GM15510 (cell line): ENCODE measurements around the gene ADAMTS10.

ENCODE experiments used
- POLR2A ChIP-seq: IDR thresholded peaks from 3 replicates; pipeline ENCODE4 v1.6.1; 2011; ENCODE audit warnings: borderline replicate concordance; ENCODE audit not compliant: insufficient read length; ENCODE audit errors: extremely low read depth

ADAMTS10 gene

DNA sequence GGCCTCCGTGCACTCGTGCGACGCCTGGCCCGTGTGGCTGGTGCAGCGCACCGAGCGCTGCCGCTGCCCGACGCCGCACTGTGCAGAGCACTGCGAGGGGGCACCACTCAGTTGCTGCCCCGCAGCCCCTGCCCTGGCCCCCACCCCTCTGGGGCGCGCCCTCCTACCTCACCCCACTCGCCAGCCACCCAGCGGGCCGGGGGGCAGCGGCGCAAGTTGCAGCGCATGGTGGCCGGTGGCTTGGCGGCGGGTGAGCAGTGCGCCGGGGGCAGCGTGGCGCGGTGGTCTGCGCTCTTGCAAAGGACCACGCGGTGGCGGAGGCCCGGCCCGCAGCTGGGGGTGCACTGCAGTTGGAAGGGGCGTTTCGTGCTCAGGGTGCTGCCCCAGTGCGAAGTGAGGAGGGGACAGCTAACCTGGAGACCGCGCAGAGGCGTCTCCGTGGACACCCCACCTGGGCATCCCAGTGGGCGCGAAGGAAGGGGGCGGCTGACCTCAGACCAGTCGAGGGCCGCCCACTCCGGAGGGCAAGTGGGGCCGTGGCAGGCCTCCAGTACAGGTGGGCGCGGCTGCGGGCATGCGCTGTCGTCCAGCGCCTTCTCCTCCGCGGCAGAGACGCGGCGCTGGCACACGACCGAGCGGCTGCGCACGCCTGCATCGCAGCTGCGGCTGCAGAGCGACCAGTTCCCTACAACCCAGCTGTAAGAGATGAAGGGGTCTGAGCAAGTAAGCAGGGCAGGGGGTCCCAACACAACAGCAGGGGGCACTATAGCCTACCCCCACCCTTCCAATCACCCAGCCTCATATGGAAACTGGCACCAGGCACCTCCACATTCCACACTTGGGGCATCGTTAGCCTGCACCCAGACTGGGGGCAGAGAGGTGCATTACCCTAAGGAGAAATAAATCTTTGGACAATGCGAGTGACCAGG, 25.3 kb downstream of the ADAMTS10 start:
- no peak for TF ChIP-seq POLR2A

DNA sequence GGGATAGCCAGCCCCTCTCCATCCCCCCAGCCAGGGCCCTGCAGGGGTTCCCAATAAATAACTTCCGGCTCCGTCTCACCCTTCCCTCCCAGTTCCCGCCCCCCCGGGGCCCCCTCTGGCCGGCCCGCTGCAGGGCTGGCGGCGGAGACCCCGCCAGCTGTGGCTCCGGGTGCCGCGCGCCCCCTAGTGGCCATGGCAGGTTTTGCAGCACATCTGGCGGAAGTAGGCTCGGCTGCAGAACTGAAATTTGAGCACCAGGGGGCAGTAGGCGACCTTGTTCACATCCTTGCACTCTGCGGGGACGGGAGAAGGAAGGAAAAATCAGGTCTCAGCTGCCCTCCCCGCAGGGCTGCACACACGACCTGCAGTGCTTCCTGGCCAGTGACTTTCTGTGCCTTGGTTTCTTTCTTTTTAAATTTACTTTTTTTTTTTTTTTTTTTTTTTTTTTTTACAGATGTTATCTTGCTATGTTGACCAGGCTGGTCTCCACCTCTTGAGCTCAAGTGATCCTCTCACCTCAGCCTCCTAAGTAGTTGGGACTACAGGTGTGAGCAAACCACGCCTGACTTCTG, 29.7 kb downstream of the ADAMTS10 start:
- TF ChIP-seq POLR2A: no peak

DNA sequence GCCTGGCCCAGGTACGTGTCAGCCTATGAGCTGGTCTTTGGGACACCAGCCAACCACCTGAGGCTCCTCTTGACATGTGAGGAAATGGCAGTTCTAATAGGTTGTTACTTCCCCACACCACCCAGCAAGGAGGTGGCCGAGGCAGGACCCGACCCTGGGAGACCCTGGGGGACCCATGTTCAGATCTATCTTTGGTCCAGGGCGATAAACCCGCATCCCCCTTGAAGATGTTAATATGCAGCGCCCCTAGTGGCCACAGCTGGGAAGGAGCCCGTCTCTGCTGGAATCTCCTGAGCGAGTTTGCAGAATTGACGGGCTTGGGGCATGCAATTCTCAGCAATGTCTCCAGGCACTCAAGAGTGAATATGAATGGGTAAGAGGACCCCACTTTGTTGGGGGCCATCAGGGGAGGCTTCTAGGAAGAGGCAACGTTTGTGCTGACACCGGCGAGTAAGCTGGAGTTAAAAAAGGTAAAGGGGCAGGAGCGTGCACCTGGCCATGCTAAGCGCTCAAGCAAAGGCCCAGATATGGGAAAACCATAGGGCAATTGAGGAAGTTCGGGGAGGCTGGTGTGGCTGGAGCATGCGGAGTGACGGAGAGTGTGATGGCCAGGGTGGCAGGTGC, 31.8 kb downstream of the ADAMTS10 start:
- TF ChIP-seq POLR2A: no peak

DNA sequence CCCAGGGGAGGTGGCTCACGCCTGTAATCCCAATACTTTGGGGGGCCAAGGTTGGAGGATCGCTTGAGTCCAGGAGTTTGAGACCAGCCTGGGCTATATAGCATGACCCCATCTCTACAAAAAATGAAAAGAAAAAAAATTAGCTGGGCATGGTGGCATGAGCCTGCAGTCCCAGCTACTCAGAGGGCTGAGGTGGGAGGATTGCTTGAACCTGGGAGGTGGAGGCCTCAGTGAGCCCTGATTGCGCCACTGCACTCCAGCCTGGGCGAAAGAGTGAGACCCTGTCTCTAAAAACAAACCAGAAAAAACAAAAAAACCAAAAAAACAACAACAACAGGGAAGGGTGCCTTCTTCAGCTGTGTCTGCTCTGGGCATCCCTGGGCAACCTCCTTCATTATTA, 32.8 kb downstream of the ADAMTS10 start:
- TF ChIP-seq POLR2A: no peak

DNA sequence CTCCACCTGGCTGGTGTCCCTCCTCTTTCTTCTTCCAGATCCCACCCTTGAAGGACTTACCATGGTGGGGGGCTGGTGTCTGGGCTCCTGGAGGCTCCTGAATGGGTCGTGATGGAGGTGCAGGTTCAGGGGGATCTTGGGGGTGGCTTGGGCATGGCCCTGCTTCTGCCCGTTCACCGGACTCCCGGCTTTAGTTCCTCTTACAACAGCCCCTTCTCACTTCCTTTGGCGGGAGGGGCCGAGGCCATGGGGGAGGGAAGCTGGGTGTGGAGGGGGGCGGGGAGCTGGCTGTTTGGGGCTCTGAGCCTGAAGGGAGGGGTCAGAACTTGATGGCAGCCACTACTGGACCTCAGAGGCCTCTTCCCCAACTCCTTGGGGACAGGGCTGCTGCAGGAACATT, 33.3 kb downstream of the ADAMTS10 start, which contains the start of gene MYO1F:
Gene MYO1F, minus strand, starts transcription at position 196 of the 400 bp plus-strand sequence. Its CDS starts 133 bp downstream, at position 63.
- TF ChIP-seq POLR2A: peak; percentile 33

DNA sequence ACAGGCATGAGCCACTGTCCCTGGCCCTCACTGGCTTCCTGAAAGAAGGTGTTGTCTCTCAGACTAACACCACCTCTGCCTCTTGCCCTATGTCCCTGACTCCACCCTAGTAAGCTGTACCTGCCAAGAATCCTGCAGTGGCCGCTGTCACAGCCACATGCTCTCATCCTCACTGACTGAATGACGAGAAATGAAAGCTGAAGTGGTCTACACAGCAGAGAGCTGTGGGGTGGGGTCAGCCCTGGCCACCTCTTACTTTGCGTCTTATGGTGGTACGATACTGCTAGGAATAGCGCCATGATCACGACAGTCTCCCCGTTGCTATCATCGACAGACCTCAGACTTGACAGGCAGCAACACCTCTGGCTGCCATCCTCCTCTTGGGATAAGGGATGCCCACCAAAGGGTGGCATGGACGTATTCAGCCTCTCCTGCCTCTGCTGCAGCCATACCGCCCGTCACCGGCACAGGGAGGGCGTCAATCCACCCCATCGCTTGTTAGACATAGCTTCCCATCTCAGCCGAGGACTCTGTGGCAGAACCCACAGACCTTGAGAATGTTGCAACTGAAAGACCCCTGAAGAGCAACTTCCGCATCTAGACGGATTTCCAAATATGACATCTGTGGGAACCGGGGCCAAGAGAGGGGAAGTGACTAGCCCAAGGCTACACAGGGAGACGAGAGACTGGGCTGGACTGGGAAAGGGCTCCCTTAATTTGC, 34.1 kb downstream of the ADAMTS10 start:
- TF ChIP-seq POLR2A: no peak

DNA sequence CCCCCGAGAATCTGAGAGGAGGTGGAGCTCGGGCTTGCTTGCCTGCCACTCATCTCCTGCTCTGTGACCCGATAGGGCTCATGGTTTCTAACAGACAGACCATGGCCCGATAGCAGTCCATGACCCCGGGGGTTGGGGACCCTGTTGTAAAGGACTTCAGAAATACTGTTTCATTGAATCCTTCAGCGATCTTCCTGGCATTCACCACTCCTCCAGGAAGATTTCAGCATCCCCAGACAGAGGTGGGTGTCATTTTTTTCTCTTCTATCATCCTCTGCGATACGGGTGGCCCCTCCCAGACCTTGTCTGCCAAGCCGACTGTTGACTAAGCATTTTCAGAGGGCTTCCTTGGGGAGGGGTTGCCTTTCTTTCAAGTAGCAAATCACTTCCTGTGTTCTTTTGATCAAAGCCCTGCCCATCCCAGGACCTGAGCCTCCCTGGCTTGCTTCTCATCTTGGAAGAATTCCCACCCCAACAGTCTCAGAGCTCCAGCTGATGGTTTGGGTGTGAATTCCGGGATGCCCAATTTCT, 35.0 kb downstream of the ADAMTS10 start:
- TF ChIP-seq POLR2A: no peak

DNA sequence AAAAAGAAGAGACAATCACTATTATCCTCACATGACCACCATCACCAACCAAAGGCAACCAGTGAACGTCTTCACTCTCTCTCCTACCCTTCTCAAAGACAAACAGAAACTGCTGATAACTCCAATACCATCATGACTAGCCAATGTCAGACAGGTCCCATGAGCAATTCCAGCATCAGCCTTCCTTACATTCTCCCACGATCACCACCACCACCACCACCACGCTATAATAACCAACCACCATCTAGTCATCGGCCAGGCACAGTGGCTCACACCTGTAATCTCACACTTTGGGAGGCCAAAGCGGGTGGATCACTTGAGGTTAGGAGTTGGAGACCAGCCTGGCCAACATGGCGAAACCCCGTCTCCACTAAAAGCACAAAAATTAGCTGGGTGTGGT, 37.2 kb downstream of the ADAMTS10 start:
- no peak for TF ChIP-seq POLR2A

DNA sequence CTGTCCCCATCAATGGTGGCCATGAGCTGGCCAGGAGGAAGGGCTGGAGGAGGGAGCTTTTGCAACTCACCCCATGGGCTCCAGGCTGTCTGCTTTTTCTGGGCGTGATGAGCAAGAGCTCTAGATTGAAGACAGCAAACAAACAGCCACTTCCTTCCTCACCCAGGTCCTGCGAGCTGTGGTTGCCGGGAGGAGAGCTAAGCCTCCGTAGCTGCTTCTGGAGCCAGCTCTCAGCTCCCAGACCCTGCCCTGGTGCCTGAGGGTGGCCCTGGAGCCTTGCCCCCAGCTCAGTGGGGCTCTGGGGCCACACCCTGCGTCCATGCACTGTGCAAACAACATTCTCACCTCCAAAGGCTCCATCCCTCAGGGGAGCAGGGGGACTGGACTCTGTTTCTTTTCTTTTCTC, 39.5 kb downstream of the ADAMTS10 start:
- TF ChIP-seq POLR2A: no peak

DNA sequence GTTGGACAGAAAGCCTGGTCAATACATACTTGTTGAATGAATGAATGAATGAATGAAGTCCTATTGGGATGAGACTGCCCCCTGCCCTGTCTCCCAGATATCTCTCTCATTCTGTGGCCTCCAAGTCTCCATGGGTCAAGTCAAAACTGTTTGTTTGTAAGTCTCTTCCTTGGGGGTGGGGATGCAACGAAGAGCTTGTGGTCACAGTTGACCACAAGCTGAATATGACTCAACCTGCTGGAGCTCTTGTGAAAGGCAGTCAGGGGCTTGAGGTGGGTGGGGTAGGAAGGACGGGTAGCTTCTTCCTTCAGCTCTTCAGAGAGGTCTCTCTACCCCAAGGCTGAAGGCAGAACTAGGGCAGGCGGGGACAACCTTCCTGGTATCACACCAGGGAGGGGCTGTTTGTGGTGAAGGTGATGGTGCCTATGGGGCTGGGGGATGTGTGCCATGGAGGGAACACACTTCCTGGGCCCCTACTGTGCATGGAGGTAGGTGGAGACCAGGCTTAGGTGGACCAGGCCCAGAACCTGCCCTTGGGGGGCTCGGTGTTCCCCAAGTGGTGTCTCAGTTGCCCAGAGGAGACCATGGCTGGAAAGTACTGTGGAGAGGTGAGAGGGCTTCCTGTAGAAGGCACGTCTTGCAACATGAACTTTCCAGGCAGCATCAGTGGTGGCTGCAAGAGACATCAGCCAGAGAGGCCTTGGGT, 41.3 kb downstream of the ADAMTS10 start:
- no peak for TF ChIP-seq POLR2A

DNA sequence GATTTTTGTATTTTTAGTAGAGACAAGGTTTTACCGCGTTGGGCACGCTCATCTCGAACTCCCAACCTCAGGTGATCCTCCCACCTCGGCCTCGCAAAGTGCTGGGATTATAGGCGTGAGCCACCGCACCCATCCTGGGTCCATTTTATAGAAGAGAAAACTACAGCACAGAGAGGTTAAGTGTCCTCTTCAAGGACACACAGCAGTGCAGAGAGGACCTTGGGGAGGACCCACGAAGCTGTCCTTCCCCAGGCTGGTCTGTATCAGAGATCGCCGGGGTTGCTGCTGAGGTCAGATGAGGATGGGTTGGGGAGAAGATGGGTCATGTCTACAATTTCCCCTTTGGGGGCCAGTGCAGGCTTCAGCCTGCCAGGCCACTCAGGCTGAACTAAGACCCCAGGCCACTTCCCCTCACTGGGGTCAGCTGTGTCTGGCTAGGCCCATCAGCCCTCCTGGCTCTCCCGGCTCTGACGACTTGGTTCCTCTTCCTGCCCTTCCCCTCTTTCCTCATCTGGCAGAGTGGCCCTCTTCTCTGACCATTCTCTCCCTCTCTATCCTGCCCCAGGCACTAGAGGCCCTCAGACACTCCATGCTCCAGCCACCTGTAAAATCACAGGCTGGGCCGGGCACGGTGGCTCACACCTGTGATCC, 42.9 kb downstream of the ADAMTS10 start:
- TF ChIP-seq POLR2A: no peak

DNA sequence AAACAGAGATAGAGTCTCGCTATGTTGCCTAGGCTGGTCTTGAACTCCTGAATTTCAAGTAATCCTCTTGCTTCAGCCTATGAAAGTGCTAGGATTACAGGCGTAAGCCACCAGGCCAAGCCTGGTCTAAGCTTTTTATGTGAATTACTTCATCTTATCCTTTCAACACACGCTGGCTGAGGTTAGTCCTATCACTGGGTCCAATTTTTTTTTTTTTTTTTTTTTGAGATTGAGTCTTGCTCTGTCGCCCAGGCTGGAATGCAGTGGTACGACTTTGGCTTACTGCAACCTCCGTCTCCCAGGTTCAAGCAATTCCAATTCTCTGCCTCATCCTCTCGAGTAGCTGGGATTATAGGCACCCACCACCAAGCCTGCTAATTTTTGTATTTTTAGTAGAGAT, 43.7 kb downstream of the ADAMTS10 start:
- TF ChIP-seq POLR2A: no peak

DNA sequence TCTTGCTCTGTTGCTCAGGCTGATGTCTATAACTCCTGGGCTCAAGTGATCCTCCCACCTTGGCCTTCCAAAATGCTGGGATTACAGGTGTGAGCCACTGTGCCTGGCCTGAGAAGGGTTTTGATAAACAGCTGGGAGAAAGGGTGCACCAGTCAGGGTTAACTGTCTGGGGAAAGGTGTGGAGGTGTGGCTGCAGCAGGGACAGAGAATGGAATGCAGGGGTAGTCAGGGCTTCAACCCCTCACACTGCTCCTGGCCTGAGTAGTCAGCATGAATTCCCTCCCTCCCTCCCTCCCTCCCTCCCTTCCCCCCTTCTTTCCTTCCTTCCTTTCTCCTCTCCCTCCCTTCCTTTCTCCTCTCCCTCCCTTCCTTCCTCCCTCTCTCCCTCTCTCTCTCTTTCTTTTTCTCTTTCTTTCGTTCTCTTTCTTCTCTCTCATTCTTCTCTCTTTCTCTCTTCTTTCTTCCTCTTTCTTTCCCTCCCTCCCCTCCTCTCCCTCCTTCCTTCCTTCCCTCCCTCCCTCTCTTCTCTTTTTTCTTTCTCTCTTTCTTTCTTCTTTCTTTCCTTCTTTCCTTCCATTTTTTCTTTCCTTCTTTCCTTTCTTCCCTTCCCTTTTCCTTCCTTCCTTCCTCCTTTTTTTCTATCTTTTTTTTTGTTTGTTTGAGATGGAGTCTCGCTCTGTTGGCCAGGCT, 49.3 kb downstream of the ADAMTS10 start:
- TF ChIP-seq POLR2A: no peak
